NCI-H128 (cell line): ENCODE results near the gene VSIG4.
"Not testable (repeated sequence)": the region's sequence is repeated elsewhere in the genome, so short reads cannot be mapped to it uniquely, and the experiment has no call there.

ENCODE experiments used
- DNase-seq: peaks from one replicate; lab custom pipeline; 2025; ENCODE audit not compliant: unreplicated experiment; lab: John Stamatoyannopoulos, UW

The VSIG4 gene

DNA sequence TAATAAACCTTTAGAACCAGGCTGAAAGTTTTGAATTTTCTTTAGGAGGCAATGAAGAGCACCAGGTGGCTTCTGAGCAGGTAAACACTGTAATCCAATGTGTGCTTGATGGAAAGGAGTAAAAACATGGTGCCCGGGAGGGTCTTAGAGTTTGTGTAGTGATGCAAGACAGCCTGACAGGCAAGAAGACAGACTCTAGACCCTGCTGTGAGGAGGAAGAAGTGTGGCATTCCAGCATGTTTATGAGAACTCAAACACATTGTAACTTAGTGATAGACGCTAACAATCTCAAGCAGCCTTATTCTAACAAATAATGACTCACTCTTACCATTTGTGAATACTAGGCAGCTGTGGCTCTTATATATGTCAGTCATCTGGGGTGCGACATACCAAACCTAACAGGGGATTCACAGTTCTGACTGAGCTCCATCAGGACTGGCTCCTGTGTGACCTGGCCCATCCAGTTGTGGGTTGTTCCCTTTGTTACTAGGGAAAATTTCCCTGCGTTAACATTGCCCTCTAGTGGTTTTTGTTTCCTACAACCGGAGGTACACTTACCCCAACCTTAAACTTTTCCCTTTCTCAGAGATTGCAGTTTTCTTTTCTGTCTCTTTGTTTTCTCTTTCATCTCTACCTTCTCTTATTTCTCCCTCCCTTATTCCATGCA is 53.8 kb downstream of the VSIG4 start:
- DNase-seq = no peak

DNA sequence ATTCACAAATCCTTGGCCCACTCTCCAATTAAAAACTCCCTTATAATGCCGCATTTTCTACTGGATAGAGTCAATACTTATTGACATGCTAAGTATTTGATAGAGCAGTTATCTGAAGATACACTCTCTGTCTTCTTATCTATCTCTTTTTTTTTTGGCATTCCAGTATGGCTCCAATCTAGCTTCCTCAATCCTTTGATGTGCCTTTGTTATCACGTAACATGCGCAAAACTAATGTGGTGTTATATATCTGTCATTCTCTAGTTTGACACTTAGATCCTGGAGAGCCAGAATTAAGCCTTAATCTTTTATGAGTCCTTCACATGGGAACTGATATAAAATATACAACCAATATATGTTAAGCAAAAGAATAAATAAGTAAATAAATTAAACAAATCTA is 54.7 kb downstream of the VSIG4 start:
- no peak for DNase-seq

DNA sequence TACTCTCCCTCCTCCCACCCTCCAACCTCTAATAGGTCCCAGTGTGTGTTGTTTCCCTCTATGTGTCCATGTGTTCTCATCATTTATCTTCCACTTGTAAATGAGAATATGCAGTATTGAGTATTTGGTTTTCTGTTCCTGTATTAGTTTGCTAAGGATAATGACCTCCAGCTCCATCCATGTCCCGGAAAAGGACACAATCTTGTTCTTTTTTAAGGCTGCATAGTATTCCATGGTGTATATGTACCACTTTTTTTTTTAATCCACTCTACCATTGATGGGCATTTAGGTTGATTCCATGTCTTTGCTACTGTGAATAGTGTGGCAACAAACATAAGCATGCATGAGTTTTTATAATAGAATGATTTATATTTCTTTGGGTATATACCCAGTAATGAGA is 62.7 kb downstream of the VSIG4 start:
- not testable (repeated sequence) for DNase-seq

DNA sequence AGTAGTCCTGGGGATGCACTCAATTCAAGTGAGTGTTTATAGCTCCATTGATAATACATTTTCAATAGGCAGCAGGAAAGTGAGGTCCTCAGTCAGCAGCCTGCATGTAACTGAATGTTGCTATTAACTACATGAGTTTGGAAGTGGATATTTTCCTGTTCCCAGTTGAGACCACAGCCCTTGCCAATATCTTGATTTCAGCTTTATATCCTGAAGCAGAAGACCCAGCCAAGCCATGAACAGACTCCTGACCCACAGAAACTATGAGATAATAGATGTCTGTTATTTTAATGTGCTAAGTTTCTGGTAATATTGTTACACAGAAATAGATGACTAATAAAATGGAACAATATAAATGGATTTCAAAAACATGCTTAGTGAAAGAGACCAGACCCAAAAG is 63.7 kb downstream of the VSIG4 start:
- DNase-seq = no peak

DNA sequence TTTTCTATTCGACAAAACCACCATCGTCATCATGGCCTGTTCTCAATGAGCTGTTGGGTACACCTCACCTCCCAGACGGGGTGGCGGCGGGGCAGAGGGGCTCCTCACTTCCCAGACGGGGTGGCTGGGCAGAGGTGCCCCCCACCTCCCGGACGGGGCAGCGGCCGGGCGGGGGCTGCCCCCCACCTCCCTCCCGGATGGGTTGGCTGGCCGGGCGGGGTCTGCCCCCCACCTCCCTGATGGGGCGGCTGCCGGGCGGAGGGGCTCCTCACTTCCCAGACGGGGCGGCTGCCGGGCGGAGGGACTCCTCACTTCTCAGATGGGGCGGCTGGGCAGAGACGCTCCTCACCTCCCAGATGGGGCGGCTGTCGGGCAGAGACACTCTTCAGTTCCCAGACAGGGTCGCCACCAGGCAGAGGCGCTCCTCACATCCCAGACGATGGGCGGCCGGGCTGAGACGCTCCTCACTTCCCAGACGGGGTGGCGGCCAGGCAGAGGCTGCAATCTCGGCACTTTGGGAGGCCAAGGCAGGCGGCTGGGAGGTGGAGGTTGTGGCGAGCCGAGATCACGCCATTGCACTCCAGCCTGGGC is 64.6 kb downstream of the VSIG4 start:
- DNase-seq = not testable (repeated sequence)
